ENCODE measurements around the gene P2RY11. TPM values are rescaled to one million over a fixed set of nuclear protein-coding genes. Genes with fewer than 3 reads are reported as not detected.

The P2RY11 gene
- 10 to 100 TPM in 1 of 2 donors, 1 to 10 TPM in 1; 6.6 to 12.8 TPM for polyA plus RNA-seq

GRCh38 chr19:10111405-10111811 lies at the start of gene P2RY11:
P2RY11 (plus strand) TSS chr19:10111693; CDS start chr19:10111722, 29 bp downstream.
- peaks cover 0 to 15% of the 10 kb centered on the region in 2 donors for H3K4me1 ChIP-seq (ENCODE audit: control insufficient read depth in 2 of 2, insufficient read depth in 2 of 2, low read length in 1 of 2)
- H3K36me3 ChIP-seq (ENCODE audit: control insufficient read depth in 2 of 2, insufficient read depth in 2 of 2, low read length in 1 of 2): peaks cover 19 to 62% of the 10 kb centered on the region in 2 donors
- peak within 1 kb of the TSS; percentile 14 to 36 for H3K27ac ChIP-seq (ENCODE audit: low read depth in 2 of 2, low read length in 1 of 2)
- H3K4me3 ChIP-seq (ENCODE audit: low read depth in 1 of 2, low read length in 2 of 2): no peak within 1 kb of the TSS
- WGBS, 2 donors: 45 to 52% methylated on average over 8 of the region's 8 CpGs
- H3K9me3 ChIP-seq (ENCODE audit: control insufficient read depth in 2 of 2, insufficient read depth in 1 of 2, low read depth in 1 of 2, low read length in 1 of 2): peaks cover 0 to 3% of the 10 kb centered on the region in 2 donors
- no peaks in the 10 kb centered on the region for H3K27me3 ChIP-seq (ENCODE audit: control insufficient read depth in 1 of 2, insufficient read depth in 2 of 2, low read length in 2 of 2)

GRCh38 chr19:10061717-10062310 lies 49.7 kb upstream of the P2RY11 start:
- Histone ChIP-seq H3K27me3 (ENCODE audit: control insufficient read depth in 1 of 2, insufficient read depth in 2 of 2, low read length in 2 of 2) (no peaks in the 10 kb centered on the region), H3K4me3 (ENCODE audit: low read depth in 1 of 2, low read length in 2 of 2) (no peak overlapping the region), H3K27ac (ENCODE audit: low read depth in 2 of 2, low read length in 1 of 2) (no peak overlapping the region), H3K4me1 (ENCODE audit: control insufficient read depth in 2 of 2, insufficient read depth in 2 of 2, low read length in 1 of 2) (no peaks in the 10 kb centered on the region), H3K9me3 (ENCODE audit: control insufficient read depth in 2 of 2, insufficient read depth in 1 of 2, low read depth in 1 of 2, low read length in 1 of 2) (no peaks in the 10 kb centered on the region), H3K36me3 (ENCODE audit: control insufficient read depth in 2 of 2, insufficient read depth in 2 of 2, low read length in 1 of 2) (no peaks in the 10 kb centered on the region)
- 27 to 30% methylated on average over 15 to 21 of the region's 21 CpGs for WGBS, 2 donors

GRCh38 chr19:10068205-10068604 lies 43.3 kb upstream of the P2RY11 start:
- 47 to 57% methylated on average over 4 of the region's 4 CpGs for WGBS, 2 donors
- Histone ChIP-seq H3K36me3 (ENCODE audit: control insufficient read depth in 2 of 2, insufficient read depth in 2 of 2, low read length in 1 of 2) (no peaks in the 10 kb centered on the region), H3K27ac (ENCODE audit: low read depth in 2 of 2, low read length in 1 of 2) (no peak overlapping the region), H3K4me1 (ENCODE audit: control insufficient read depth in 2 of 2, insufficient read depth in 2 of 2, low read length in 1 of 2) (no peaks in the 10 kb centered on the region), H3K27me3 (ENCODE audit: control insufficient read depth in 1 of 2, insufficient read depth in 2 of 2, low read length in 2 of 2) (no peaks in the 10 kb centered on the region), H3K9me3 (ENCODE audit: control insufficient read depth in 2 of 2, insufficient read depth in 1 of 2, low read depth in 1 of 2, low read length in 1 of 2) (peaks cover 0 to 2% of the 10 kb centered on the region in 2 donors), H3K4me3 (ENCODE audit: low read depth in 1 of 2, low read length in 2 of 2) (no peak overlapping the region)

- no peaks in the 10 kb centered on the region for H3K36me3 ChIP-seq (ENCODE audit: control insufficient read depth in 2 of 2, insufficient read depth in 2 of 2, low read length in 1 of 2)
- 70 to 71% methylated on average over 6 of the region's 6 CpGs for WGBS, 2 donors
- H3K4me3 ChIP-seq (ENCODE audit: low read depth in 1 of 2, low read length in 2 of 2): no peak overlapping the region
- H3K4me1 ChIP-seq (ENCODE audit: control insufficient read depth in 2 of 2, insufficient read depth in 2 of 2, low read length in 1 of 2): no peaks in the 10 kb centered on the region
- no peaks in the 10 kb centered on the region for H3K27me3 ChIP-seq (ENCODE audit: control insufficient read depth in 1 of 2, insufficient read depth in 2 of 2, low read length in 2 of 2)
- H3K27ac ChIP-seq (ENCODE audit: low read depth in 2 of 2, low read length in 1 of 2): no peak overlapping the region
- peaks cover 0 to 9% of the 10 kb centered on the region in 2 donors for H3K9me3 ChIP-seq (ENCODE audit: control insufficient read depth in 2 of 2, insufficient read depth in 1 of 2, low read depth in 1 of 2, low read length in 1 of 2)
Measured at GRCh38 chr19:10069046-10069445, 42.4 kb upstream of the P2RY11 start.

- Histone ChIP-seq H3K4me3 (ENCODE audit: low read depth in 1 of 2, low read length in 2 of 2) (no peak overlapping the region), H3K9me3 (ENCODE audit: control insufficient read depth in 2 of 2, insufficient read depth in 1 of 2, low read depth in 1 of 2, low read length in 1 of 2) (peaks cover 0 to 10% of the 10 kb centered on the region in 2 donors), H3K36me3 (ENCODE audit: control insufficient read depth in 2 of 2, insufficient read depth in 2 of 2, low read length in 1 of 2) (no peaks in the 10 kb centered on the region), H3K27ac (ENCODE audit: low read depth in 2 of 2, low read length in 1 of 2) (no peak overlapping the region), H3K4me1 (ENCODE audit: control insufficient read depth in 2 of 2, insufficient read depth in 2 of 2, low read length in 1 of 2) (no peaks in the 10 kb centered on the region), H3K27me3 (ENCODE audit: control insufficient read depth in 1 of 2, insufficient read depth in 2 of 2, low read length in 2 of 2) (no peaks in the 10 kb centered on the region)
- 70 to 77% methylated on average over 21 to 22 of the region's 22 CpGs for WGBS, 2 donors
Measured at GRCh38 chr19:10070730-10071446, 40.6 kb upstream of the P2RY11 start.

GRCh38 chr19:10074153-10074552 lies 37.3 kb upstream of the P2RY11 start:
- Histone ChIP-seq H3K9me3 (ENCODE audit: control insufficient read depth in 2 of 2, insufficient read depth in 1 of 2, low read depth in 1 of 2, low read length in 1 of 2) (peaks cover 0 to 9% of the 10 kb centered on the region in 2 donors), H3K4me3 (ENCODE audit: low read depth in 1 of 2, low read length in 2 of 2) (no peak overlapping the region), H3K4me1 (ENCODE audit: control insufficient read depth in 2 of 2, insufficient read depth in 2 of 2, low read length in 1 of 2) (no peaks in the 10 kb centered on the region), H3K36me3 (ENCODE audit: control insufficient read depth in 2 of 2, insufficient read depth in 2 of 2, low read length in 1 of 2) (no peaks in the 10 kb centered on the region), H3K27me3 (ENCODE audit: control insufficient read depth in 1 of 2, insufficient read depth in 2 of 2, low read length in 2 of 2) (no peaks in the 10 kb centered on the region), H3K27ac (ENCODE audit: low read depth in 2 of 2, low read length in 1 of 2) (no peak overlapping the region)
- WGBS, 2 donors: 57 to 63% methylated on average over 2 of the region's 2 CpGs

- WGBS, 2 donors: 76 to 81% methylated on average over 6 of the region's 6 CpGs
- no peaks in the 10 kb centered on the region for H3K4me1 ChIP-seq (ENCODE audit: control insufficient read depth in 2 of 2, insufficient read depth in 2 of 2, low read length in 1 of 2)
- no peaks in the 10 kb centered on the region for H3K27me3 ChIP-seq (ENCODE audit: control insufficient read depth in 1 of 2, insufficient read depth in 2 of 2, low read length in 2 of 2)
- no peaks in the 10 kb centered on the region for H3K36me3 ChIP-seq (ENCODE audit: control insufficient read depth in 2 of 2, insufficient read depth in 2 of 2, low read length in 1 of 2)
- H3K9me3 ChIP-seq (ENCODE audit: control insufficient read depth in 2 of 2, insufficient read depth in 1 of 2, low read depth in 1 of 2, low read length in 1 of 2): peaks cover 0 to 9% of the 10 kb centered on the region in 2 donors
- H3K4me3 ChIP-seq (ENCODE audit: low read depth in 1 of 2, low read length in 2 of 2): no peak overlapping the region
- H3K27ac ChIP-seq (ENCODE audit: low read depth in 2 of 2, low read length in 1 of 2): no peak overlapping the region
Measured at GRCh38 chr19:10076535-10076934, 35.0 kb upstream of the P2RY11 start.

GRCh38 chr19:10078329-10078728 lies 33.2 kb upstream of the P2RY11 start:
- Histone ChIP-seq H3K27me3 (ENCODE audit: control insufficient read depth in 1 of 2, insufficient read depth in 2 of 2, low read length in 2 of 2) (no peaks in the 10 kb centered on the region), H3K9me3 (ENCODE audit: control insufficient read depth in 2 of 2, insufficient read depth in 1 of 2, low read depth in 1 of 2, low read length in 1 of 2) (peaks cover 0 to 9% of the 10 kb centered on the region in 2 donors), H3K4me3 (ENCODE audit: low read depth in 1 of 2, low read length in 2 of 2) (no peak overlapping the region), H3K4me1 (ENCODE audit: control insufficient read depth in 2 of 2, insufficient read depth in 2 of 2, low read length in 1 of 2) (no peaks in the 10 kb centered on the region), H3K27ac (ENCODE audit: low read depth in 2 of 2, low read length in 1 of 2) (no peak overlapping the region), H3K36me3 (ENCODE audit: control insufficient read depth in 2 of 2, insufficient read depth in 2 of 2, low read length in 1 of 2) (no peaks in the 10 kb centered on the region)
- whole genome bisulfite sequencing, 2 donors: 62 to 66% methylated on average over 8 of the region's 8 CpGs

- Histone ChIP-seq H3K4me1 (ENCODE audit: control insufficient read depth in 2 of 2, insufficient read depth in 2 of 2, low read length in 1 of 2) (no peaks in the 10 kb centered on the region), H3K27ac (ENCODE audit: low read depth in 2 of 2, low read length in 1 of 2) (no peak overlapping the region), H3K9me3 (ENCODE audit: control insufficient read depth in 2 of 2, insufficient read depth in 1 of 2, low read depth in 1 of 2, low read length in 1 of 2) (peaks cover 0 to 2% of the 10 kb centered on the region in 2 donors), H3K4me3 (ENCODE audit: low read depth in 1 of 2, low read length in 2 of 2) (no peak overlapping the region), H3K27me3 (ENCODE audit: control insufficient read depth in 1 of 2, insufficient read depth in 2 of 2, low read length in 2 of 2) (no peaks in the 10 kb centered on the region), H3K36me3 (ENCODE audit: control insufficient read depth in 2 of 2, insufficient read depth in 2 of 2, low read length in 1 of 2) (no peaks in the 10 kb centered on the region)
- WGBS, 2 donors: 31 to 36% methylated on average over 7 of the region's 7 CpGs
Measured at GRCh38 chr19:10079031-10079453, 32.5 kb upstream of the P2RY11 start.
